HepG2 (cell line): ENCODE results near the gene UTP4. TPM values are rescaled to one million over a fixed set of nuclear protein-coding genes. Genes with fewer than 3 reads are reported as not detected.
A peak's percentile ranks its signal among the peaks of the same experiment; 100 is the strongest.

Source experiments
- CSRNP1 ChIP-seq: sonication (generic); formaldehyde crosslinking; IDR thresholded peaks from 2 replicates; pipeline ENCODE4 v1.8.1; 2023; ENCODE audit warnings: mild to moderate bottlenecking, missing genetic modification reagents
- FIP1L1 ChIP-seq: fragments of 200-400 bp; formaldehyde crosslinking; IDR thresholded peaks from 2 replicates; pipeline ENCODE4 v1.6.1; 2018; ENCODE audit warnings: low read depth, mild to moderate bottlenecking, low read length, moderate library complexity, borderline replicate concordance; ENCODE audit not compliant: insufficient read depth
- HHEX ChIP-seq: IDR thresholded peaks from 2 replicates; pipeline ENCODE4 v1.6.1; 2016; ENCODE audit warnings: control low read depth
- HINFP ChIP-seq: sonication (generic); formaldehyde crosslinking; IDR thresholded peaks from 2 replicates; pipeline ENCODE4 v1.4.0; 2020; ENCODE audit warnings: low read depth, mild to moderate bottlenecking, missing genetic modification reagents
- HNF4G ChIP-seq, 2 experiments: sonication (generic) in 1 of 2; formaldehyde crosslinking in 1 of 2; IDR thresholded peaks; 2 replicates each; pipeline versions ENCODE4 v1.4.0 to v1.6.1; 2011 to 2020; ENCODE audit warnings: borderline replicate concordance in 2 of 2, low read depth in 2 of 2, mild to moderate bottlenecking in 2 of 2, low read length in 1 of 2, missing genetic modification reagents in 1 of 2, moderate library complexity in 1 of 2
- KMT2A ChIP-seq: sonication (generic); formaldehyde crosslinking; IDR thresholded peaks from 2 replicates; pipeline ENCODE4 v1.4.0; 2020; ENCODE audit warnings: missing genetic modification reagents
- MAFG ChIP-seq: sonication (generic); formaldehyde crosslinking; IDR thresholded peaks from 2 replicates; pipeline ENCODE4 v1.5.1; 2020; ENCODE audit warnings: mild to moderate bottlenecking, missing genetic modification reagents
- MED8 ChIP-seq: sonication (generic); formaldehyde crosslinking; IDR thresholded peaks from 2 replicates; pipeline ENCODE4 v1.8.1; 2023; ENCODE audit warnings: mild to moderate bottlenecking, missing genetic modification reagents; ENCODE audit not compliant: insufficient replicate concordance
- MXI1 ChIP-seq: IDR thresholded peaks from 3 replicates; pipeline ENCODE4 v1.6.1; 2012; ENCODE audit warnings: low read depth, low read length, inconsistent platforms, borderline replicate concordance
- NFE2L2 ChIP-seq: fragments of 150-350 bp; IDR thresholded peaks from 2 replicates; pipeline ENCODE4 v1.6.1; 2014; ENCODE audit warnings: low read length
- PRMT3 ChIP-seq: sonication (generic); formaldehyde crosslinking; IDR thresholded peaks from 2 replicates; pipeline ENCODE4 v1.8.1; 2022; ENCODE audit warnings: low read depth, mild to moderate bottlenecking, moderate library complexity, missing genetic modification reagents, borderline replicate concordance
- RFXAP ChIP-seq: sonication (generic); formaldehyde crosslinking; IDR thresholded peaks from 2 replicates; pipeline ENCODE4 v1.4.0; 2020; ENCODE audit warnings: missing genetic modification reagents, borderline replicate concordance
- SNAPC4 ChIP-seq: sonication (generic); formaldehyde crosslinking; IDR thresholded peaks from 2 replicates; pipeline ENCODE4 v1.4.0; 2020; ENCODE audit warnings: mild to moderate bottlenecking, missing genetic modification reagents
- SNRNP70 ChIP-seq: fragments of 200-400 bp; formaldehyde crosslinking; IDR thresholded peaks from 2 replicates; pipeline ENCODE4 v1.6.1; 2017; ENCODE audit warnings: mild to moderate bottlenecking, low read depth, low read length, moderate library complexity
- SP140L ChIP-seq: sonication (generic); formaldehyde crosslinking; IDR thresholded peaks from 2 replicates; pipeline ENCODE4 v1.4.0; 2020; ENCODE audit warnings: missing genetic modification reagents, borderline replicate concordance
- SP5 ChIP-seq: IDR thresholded peaks from 2 replicates; pipeline ENCODE4 v1.6.1; 2016; ENCODE audit warnings: low read depth, borderline replicate concordance
- THYN1 ChIP-seq: sonication (generic); formaldehyde crosslinking; IDR thresholded peaks from 2 replicates; pipeline ENCODE4 v1.8.1; 2023; ENCODE audit warnings: low read depth, mild to moderate bottlenecking, moderate library complexity, missing genetic modification reagents, borderline replicate concordance
- ZBTB21 ChIP-seq: sonication (generic); formaldehyde crosslinking; IDR thresholded peaks from 2 replicates; pipeline ENCODE4 v1.4.0; 2020; ENCODE audit warnings: missing genetic modification reagents
- ZBTB7B ChIP-seq: sonication (generic); formaldehyde crosslinking; IDR thresholded peaks from 2 replicates; pipeline ENCODE4 v1.4.0; 2020; ENCODE audit warnings: missing genetic modification reagents
- ZNF563 ChIP-seq: sonication (generic); formaldehyde crosslinking; IDR thresholded peaks from 2 replicates; pipeline ENCODE4 v1.8.0; 2022; ENCODE audit warnings: mild to moderate bottlenecking, moderate library complexity, missing genetic modification reagents
- polyA plus RNA-seq, 8 experiments: library from polyadenylated mRNA; depleted of rRNA in 3 of 8; stranded (reverse) in 7 of 8; unstranded in 1 of 8; fragments of >200 nt; fragmentation: Illumina TruSeq in 4 of 8; extraction: Trizol in 4 of 8; gene quantifications; 2 replicates each; pipeline versions ENCODE4 v1.2.1 to v1.2.3, GENCODE V29; 2011 to 2016; ENCODE audit warnings: low read depth in 4 of 8, missing spikeins in 1 of 8, mixed read lengths in 1 of 8; ENCODE audit not compliant: insufficient read depth in 1 of 8
- total RNA-seq, 5 experiments: library from RNA; depleted of rRNA; stranded (reverse); fragments of >200 nt; fragmentation: Illumina TruSeq; extraction: Trizol; gene quantifications; 2 replicates each; pipeline ENCODE4 v1.2.3, GENCODE V29; 2016; ENCODE audit warnings: low read depth in 1 of 5

UTP4 gene
- total and polyA plus RNA-seq, 2 of the 13 experiments (the other 11 are each of a cell fraction or from before 2014, with no cell fraction given), result 30.0 to 85.8 TPM

GRCh38 chr16:69186642-69187445, 54.4 kb downstream of the UTP4 start, which contains the start of gene SNTB2 (continued):
- TF ChIP-seq CSRNP1, result no peak
- 0 out of 2 replicates have a peak, but pooled peaks have one; percentile 42 for TF ChIP-seq SP140L (CRISPR knock-in tag)
- TF ChIP-seq RFXAP (CRISPR knock-in tag), result no peak; the same call in 1 of the 2 replicates
- no peak for TF ChIP-seq SNRNP70
- peak; percentile 93 for TF ChIP-seq ZNF563
- TF ChIP-seq HNF4G (IDR thresholded peaks at IDR 0.05; ENCODE audit: borderline replicate concordance, low read depth, low read length), result no peak
- TF ChIP-seq HNF4G (CRISPR knock-in tag; IDR thresholded peaks at IDR 0.05; ENCODE audit: borderline replicate concordance, low read depth), result peak; percentile 81; the same call in 1 of the 2 replicates
- no peak for TF ChIP-seq FIP1L1
- TF ChIP-seq MAFG (CRISPR knock-in tag), result no peak
- TF ChIP-seq ZBTB21 (CRISPR knock-in tag), result 0 out of 2 replicates have a peak, but pooled peaks have one; percentile 15
- TF ChIP-seq HHEX (CRISPR knock-in tag), result no peak
- TF ChIP-seq NFE2L2, result no peak
- peak; percentile 63 for TF ChIP-seq MED8 (CRISPR knock-in tag)
- peak; percentile 92 for TF ChIP-seq KMT2A (CRISPR knock-in tag)
- TF ChIP-seq PRMT3 (CRISPR knock-in tag), result no peak; the same call in 1 of the 2 replicates
- peak; percentile 80; the same call in 1 of the 2 replicates for TF ChIP-seq HINFP (CRISPR knock-in tag)
- peak; percentile 91 for TF ChIP-seq SP5 (CRISPR knock-in tag)
- TF ChIP-seq ZBTB7B (CRISPR knock-in tag), result no peak
- TF ChIP-seq THYN1 (CRISPR knock-in tag), result no peak
- TF ChIP-seq SNAPC4 (CRISPR knock-in tag), result 0 out of 2 replicates have a peak, but pooled peaks have one; percentile 65
- TF ChIP-seq MXI1, result peak; percentile 90; the same call in 2 of the 3 replicates
